GM19395 (cell line): ENCODE measurements around the gene CISD2.
"Not testable (repeated sequence)": the region's sequence is repeated elsewhere in the genome, so short reads cannot be mapped to it uniquely, and the experiment has no call there.

ENCODE experiments used
- ATAC-seq: cut with Tn5 transposase; IDR thresholded peaks from one replicate; pipeline ENCODE4 v1.9.1; 2021; ENCODE audit warnings: mild to moderate bottlenecking, moderate library complexity; ENCODE audit not compliant: unreplicated experiment

Gene CISD2

DNA sequence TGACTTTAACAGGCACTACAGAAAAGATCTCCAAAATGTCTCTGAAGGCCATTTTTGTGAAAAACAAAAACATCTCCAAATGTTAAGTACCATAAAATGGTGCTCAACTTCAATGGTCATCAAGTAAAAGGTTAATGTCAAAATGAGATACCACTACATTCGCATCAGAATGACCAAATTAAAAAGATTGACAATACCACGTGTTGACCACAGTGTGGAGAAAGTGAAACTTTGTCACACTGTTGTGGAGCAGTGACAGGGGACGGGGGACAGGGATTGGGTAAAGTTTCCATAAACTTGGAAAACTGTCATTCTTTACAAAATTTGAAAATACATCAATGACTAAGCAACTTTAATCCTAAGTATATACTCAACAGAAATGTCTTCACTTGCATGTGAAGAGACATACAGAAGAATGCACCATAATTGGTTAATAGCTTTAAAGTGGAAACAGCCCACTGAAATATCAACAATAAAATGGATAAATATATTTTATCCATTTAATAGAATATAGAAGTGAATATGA lies 19.1 kb upstream of the CISD2 start:
- ATAC-seq = no peak

DNA sequence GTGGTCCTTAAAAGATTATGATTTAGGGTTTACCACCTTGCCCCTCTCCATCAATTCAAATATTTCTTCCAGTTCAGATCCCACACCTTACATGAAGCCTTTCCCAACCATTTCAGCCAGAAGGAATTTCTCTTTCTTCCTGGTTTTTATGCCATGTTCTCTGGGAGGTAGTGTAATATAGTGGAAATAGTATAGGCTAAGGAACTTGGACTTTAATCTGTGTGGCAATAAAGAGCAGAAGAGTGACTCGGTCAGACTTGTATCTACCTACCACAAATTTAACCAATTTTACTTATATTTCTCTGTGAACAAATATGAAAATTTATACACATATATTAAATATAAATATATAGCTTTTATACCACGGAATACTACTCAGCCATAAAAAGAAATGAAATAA lies 18.4 kb upstream of the CISD2 start:
- no peak for ATAC-seq

DNA sequence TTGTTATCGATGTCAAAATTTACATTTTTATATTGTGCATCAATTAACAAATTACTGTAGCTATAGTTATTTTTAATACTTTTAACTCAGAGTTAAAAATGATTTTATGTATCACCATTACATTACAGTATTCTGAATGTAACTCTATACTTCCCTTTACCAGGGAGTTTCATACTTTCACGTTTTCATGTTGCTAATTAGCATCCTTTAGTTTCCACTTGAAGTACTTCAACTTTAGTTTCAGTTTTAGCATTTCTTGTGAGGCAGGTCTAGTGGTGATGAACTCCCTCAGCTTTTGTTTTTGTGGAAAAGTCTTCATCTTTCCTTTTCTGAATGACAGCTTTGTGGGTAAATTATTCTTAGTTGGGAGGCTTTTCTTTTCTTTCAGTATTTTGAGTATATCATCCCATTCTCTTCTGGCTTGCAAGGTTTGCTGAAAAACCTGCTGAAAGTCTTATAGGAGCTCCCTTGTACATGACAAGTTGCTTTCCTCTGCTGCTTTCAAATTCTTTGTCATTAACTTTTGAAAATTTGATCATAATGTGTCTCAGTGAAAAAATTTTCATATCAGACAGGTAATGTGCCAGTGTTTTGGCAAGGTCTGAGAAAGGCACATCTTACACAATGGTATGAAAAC lies 9.8 kb upstream of the CISD2 start:
- ATAC-seq = no peak

DNA sequence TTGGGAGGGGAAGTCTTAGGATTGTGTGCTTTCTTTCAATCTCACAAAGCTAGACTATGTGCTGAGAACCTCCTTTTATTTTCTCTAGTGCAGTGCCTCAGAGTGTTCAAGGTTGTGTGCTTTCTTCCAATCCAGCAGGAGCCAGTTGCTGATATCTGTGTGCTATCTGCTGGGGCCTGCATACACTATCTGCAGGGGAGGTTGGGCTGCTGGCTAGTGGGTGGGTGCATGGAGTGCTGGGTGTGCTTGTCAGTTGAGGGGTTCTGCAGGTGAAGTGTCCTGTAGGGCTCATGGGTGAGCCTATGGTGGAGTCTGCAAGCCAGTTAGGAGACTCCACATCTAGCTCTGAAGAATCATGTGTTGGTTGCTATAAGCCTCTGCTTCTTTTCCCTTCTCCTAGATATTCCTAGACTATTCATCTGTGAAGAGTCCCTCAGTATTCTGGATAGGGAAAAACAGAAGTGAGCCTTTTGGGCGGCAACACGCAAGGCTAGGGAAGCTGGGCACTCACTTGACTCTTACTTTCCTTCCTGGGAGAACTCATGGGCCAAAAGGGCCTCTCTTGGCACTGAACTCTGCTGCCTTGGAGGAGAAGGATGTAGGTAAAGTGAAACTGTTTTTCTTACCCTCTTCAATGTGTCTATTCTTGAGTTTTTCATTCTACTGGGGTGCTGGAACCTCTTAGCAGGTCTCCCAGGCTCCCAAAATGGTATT lies 8.0 kb upstream of the CISD2 start:
- no peak for ATAC-seq

DNA sequence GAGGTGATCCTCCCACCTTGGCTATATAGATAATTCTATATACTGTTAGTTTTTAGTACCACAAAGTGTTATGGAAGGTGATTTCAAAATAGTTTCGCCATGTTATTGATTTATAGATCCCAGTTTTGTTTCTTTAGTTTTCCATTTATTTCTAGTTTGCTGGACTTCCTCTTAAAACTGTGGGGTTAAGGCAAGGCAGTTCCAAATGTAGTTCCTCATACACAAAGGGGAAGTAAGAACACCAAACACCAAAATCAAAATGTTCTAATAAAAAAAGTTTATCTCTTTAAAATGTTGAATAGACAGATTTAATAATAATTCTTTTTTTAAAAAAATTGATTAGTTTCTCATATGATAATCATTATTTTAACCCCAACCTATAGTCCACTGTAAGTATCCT lies 6.8 kb upstream of the CISD2 start:
- ATAC-seq = no peak

DNA sequence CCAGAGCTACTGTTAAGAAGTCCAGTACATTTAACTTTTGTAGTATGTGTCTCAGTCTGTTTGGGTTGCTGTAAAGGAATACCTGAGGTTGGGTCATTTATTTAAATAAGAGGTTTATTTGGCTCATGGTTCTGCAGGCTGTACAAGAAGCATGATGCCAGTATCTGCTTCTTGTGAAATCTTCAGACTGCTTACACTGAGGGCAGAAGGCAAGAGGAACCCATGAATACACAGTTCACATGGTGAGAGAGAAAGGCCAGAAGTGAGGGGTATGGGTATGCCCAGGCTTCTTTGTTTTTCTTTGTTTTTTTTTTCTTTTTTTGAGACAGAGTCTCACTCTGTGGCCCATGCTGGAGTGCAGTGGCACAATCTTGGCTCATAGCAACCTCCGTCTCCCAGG lies 6.0 kb upstream of the CISD2 start:
- no peak for ATAC-seq

DNA sequence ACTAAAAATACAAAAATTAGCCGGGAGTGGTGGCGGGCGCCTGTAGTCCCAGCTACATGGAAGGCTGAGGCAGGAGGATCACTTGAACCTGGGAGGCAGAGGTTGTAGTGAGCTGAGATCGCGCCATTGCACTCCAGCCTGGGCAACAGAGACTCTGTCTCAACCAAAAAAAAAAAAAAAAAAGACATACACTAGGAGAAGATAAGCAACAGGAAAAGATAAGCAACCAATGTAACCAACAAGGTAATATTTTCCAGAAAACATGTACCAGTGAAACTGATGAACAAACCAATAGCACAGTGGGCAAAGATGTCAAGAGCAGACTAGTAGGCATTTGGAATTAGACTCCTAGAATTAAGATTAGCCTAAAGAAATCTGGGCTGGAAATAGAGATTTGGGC lies 3.5 kb upstream of the CISD2 start:
- not testable (repeated sequence) for ATAC-seq

DNA sequence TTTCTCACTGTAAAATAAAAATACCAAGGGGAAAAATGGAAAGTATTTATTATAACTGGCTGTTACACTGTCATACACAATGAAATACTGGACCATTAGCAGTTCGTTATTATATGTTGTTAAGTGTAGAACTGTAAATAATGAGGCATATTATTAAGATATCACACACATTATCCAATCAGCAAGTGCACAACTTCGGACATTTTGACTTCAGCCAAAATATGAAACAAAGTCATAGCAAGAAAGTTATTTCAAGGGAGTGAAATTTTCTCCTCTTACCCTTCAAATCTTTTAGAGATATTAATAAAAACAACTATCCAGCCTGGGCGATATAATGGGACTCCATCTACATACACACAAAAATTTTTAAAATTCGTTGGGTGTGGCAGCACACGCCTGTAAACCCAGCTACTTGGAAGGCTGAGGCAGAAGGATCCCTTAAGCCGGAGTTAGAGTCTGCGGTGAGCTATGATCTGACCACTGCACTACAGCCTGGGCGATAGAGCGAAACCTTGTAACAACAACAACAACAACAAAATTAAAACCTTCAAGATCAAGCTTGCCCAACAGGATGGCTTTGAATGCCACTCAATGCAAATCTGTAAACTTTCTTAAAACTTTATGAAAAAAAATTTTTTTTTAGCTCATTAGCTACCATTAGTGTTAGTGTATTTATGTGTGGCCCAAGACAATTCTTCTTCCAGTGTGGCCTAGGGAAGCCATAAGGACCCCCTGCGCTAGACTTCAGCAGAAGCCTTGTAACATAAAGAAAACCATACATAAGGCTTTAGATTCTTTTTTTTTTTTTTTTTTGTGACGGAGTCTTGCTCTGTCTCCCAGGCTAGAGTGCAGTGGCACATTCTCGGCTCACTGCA lies 1.3 kb upstream of the CISD2 start:
- ATAC-seq = no peak

DNA sequence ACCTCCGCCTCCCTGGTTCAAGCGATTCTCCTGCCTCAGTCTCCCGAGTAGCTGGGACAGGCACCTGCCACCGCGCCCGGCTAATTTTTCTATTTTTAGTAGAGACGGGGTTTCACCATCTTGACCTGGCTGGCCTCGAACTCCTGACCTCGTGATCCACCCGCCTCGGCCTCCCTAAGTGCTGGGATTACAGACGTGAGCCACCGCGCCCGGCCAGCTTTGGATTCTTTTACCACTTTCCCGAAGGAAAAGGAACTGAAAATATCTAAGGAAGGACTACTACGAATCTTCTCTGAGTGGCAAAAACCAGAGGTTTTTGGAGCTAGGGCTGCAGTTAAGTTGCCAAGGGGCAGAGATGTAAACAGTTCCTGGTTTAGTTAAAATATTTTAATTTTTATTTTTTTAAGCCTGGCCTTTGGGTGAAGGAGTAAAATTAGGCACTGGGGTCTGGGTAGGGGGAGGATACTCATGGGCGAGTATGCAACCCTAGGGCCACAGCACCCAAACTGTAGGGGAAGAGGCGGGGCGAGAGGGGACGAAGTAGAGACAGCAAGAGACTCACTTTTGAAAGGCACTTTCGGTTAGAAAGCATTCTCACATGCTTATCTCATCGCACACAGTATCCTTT lies 525 bp upstream of the CISD2 start:
- no peak for ATAC-seq

DNA sequence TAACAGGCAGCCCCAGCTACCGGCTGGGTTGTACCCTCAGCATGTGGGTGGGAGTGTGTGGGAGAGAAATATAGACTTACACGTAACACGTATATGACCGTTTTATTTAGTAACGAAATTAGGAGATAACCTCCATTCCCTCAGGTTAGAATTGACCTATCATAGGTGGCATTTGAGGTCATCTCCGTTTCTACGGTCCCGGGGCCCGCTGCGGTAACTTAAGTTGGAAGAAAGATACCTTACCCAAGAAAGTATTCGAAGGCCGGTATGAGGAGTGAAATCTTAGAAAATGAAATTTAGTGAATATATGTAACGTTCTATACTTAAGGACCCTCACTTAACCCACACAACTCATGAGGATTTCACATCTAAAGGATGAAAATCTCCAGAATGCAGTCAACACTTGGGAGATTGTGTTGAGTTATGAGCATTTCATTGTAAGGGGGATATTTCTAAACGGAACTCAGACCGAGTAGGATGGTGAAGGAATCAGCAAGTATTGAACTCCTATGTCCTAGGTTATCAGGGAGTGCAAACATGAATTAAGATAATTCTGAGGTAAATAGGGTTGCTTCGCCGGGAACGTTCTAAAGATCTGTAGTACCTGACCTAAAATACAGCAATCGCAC lies 891 bp downstream of the CISD2 start:
- peak; percentile 10 for ATAC-seq

DNA sequence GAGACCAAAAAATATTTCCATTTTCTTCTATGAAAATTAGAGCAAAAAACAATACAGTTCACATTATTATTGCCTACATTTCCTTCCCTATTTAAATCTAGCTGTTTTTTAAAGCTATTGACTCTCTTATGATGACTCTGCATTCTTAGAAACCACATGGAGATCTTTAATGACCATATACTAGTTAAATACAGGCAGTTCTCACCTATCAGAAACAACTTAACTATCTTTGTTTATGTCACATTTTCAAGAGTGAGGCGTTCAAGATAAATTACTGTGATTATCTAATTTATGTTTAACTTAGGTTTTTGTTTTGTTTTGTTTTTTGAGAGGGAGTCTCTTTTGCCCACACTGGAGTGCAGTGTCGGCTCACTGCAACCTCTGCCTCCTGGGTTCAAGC lies 3.0 kb downstream of the CISD2 start:
- no peak for ATAC-seq

DNA sequence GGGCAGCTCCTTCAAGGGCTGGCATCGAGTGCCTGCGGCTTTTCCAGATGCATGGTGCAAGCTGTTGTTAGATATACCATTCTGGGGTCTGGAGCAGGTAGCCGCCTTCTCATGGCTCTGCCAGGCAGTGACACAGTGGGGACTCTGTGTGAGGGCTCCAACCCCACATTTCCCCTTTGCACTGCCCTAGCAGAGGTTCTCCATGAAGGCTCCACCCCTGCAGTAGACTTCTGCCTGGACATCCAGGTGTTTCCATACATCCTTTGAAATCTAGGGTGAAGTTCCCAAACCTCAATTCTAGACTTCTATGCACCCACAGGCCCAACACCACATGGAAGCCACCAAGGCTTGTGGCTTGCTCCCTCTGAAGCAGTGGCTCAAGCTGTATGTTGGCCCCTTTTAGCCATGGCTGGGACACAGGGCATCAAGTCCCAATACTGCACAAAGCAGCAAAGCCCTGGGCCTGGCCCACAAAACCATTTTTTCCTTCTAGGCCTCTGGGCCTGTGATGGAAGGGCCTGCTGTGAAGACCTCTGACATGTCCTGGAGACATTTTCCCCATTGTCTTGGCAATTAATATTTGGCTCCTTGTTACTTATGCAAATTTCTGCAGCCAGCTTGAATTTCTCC lies 8.8 kb downstream of the CISD2 start:
- ATAC-seq = not testable (repeated sequence)

DNA sequence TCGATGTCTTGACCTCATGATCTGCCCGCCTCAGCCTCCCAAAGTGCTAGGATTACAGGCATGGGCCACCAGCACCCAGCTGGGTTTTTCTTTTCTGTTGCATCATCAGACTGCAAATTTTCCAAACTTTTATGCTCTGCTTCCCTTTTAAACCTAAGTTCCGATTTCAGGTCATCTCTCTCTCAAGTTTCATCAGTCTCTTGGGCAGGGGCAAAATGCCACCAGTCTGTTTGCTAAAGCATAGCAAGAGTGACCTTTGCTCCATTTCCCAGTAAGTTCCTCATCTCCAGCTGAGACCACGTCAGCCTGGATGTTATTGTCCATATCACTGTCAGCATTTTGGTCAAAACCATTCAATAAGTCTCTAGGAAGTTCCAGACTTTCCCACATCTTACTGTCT lies 9.6 kb downstream of the CISD2 start:
- ATAC-seq = not testable (repeated sequence)

DNA sequence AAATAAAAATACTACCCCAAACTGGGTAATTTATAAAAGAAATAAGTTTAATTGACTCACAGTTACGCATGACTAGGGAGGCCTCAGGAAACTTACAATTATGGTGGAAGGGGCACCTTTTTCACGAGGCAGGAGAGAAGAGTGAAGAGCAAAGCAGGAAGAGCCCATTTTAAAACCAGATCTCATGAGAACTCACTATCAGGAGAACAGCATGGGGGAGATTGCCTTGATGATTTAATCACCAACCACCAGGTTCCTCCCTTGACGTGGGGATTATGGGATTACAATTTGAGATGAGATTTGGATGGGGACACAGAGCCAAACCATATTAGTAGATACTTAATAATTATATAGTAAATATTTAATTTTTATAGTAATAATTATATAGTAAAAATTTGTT lies 10.1 kb downstream of the CISD2 start:
- ATAC-seq = no peak

DNA sequence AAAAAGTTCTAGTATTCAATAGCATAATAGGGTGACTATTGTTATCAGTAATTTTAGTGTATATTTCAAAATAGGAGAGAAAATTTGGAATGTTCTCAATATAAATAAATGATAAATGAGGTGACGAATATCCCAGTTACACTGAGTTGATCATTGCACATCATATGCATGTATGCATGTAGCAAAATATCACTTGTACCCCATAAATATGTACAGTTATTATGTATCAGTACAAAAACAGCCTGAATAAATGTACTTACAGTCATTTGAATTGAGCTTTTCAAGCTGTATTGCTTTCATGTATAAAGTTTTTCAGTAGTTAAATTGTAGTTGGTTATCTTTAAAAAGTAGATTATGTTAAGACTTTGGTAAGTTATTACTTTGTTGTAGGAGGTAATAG lies 12.6 kb downstream of the CISD2 start:
- no peak for ATAC-seq

DNA sequence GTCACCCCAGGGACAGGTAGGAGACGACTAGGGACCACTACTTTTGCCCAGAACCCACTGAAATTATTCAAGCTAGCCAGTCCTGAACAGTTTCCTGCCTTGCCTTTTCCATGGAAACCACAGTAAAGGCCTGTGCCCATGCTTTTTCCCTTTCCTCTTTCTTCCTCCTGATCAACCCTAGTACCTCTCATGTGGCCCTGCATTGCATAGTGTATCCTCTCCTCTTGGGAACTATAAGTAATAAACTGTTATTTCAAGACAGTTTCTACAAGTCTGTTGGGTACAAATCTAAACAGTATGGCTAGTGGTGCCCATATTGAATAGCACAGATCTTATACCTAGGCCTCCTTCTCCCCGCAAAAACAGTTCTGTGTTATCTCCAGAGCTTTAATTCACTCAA lies 14.5 kb downstream of the CISD2 start:
- ATAC-seq = no peak

DNA sequence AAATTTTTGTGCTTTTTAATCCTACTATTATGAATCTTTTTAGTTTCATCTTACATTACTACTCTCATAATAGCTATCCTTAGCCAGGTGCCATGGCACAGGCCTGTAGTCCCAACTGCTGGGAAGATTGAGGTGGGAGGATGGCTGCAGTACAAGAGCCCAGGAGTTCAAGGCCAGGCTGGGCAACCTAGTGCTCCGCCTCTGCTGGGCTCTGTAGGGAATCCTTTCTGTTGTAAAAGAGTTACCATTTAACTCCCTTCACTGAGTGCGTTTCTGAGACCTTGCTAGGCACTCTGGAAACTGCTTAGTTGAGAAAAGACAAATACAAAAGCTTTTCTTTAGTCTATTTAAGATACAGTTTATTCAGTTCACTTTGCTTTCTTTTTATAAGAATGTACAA lies 19.8 kb downstream of the CISD2 start:
- not testable (repeated sequence) for ATAC-seq

DNA sequence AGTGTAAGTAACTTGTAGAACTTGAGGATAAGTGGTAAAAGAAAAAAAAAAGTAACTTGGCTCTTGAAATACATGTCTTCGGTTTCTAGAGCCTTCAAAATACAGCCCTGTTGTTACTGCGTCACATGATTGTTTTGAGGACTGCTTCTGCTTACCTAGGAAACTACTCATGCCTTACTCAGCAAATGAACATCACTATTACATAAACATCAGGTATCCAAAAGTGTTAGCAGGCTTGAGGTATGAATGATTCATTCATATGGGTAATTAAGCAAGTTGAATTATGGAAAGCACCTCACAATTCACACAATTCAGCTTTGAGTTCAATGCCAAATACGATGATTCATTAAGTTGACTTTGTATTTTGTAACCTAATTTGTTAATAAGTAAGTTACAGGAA lies 21.1 kb downstream of the CISD2 start:
- ATAC-seq = not testable (repeated sequence)

DNA sequence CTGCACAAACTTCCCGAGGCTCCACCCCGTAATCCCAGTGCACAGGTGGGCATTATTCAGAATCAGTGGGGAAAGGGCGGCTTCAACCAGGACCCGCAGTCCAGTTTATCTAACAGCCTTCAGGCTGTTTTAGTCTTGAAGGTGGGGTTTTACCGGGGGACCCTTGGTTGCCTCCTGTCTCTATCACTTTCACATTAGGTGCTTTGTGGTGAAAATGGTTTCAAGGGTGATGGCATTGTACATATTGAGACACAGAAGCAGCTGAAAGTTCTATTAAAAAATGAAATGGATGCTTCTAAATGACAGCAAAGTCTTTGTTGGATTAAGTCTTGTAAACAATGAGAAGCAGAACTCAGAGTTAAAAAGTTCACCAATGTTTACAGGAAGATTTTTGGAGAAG lies 27.8 kb downstream of the CISD2 start:
- ATAC-seq = not testable (repeated sequence)

DNA sequence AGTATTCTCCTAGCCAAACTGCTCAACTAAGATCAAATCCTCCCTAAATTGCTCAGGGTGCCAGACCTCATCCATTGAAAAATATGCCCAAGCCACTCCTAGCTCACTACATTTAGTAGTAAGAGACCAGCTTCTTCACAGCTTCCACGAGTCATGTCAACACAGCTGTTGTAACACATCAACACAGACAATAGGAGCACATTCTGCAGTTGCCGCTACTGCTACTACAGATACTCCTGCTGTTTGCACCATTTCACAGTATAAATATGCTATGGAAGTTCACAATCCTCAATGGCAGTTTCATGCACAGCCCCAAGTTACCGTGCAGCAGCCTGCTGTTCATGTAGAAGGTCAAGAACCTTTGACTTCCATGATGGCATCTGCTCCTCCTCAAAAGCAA lies 28.8 kb downstream of the CISD2 start:
- not testable (repeated sequence) for ATAC-seq
